ENCODE data around the gene PRPF6.

DNA sequence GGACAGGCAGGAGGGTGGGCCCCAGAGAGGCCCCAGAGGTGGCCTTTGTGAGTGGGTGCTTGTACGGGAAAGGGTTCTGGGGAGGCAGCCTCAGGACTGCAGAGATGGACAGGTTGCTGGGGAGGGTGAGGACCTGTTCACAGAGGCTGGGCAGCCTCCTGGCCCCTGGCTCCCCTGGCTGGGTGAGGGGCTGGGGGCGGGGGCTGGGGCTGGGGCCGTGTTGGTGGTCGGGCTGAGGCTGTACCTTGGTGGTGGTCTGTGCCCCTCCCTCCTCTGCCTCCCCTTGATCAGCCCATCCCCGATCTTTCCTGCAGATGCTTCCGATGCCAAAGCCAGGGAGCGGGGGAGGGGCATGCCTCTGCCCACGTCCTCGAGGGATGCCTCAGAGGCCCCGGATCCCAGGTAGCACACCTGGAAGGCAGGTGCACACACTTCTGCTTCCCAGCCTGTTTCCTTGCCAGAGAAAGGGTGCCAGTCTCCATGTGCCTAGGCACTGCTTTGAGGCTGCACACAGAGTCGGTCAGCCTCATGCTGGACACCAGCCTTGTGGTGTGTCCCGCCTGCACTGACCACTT is 86.9 kb downstream of the PRPF6 start:
- TF ChIP-seq, protein P1, sequence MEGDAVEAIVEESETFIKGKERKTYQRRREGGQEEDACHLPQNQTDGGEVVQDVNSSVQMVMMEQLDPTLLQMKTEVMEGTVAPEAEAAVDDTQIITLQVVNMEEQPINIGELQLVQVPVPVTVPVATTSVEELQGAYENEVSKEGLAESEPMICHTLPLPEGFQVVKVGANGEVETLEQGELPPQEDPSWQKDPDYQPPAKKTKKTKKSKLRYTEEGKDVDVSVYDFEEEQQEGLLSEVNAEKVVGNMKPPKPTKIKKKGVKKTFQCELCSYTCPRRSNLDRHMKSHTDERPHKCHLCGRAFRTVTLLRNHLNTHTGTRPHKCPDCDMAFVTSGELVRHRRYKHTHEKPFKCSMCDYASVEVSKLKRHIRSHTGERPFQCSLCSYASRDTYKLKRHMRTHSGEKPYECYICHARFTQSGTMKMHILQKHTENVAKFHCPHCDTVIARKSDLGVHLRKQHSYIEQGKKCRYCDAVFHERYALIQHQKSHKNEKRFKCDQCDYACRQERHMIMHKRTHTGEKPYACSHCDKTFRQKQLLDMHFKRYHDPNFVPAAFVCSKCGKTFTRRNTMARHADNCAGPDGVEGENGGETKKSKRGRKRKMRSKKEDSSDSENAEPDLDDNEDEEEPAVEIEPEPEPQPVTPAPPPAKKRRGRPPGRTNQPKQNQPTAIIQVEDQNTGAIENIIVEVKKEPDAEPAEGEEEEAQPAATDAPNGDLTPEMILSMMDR (IDR thresholded peaks at IDR 0.05; ENCODE audit: low read depth, low read length, poor library complexity, severe bottlenecking) = no peak
- TF ChIP-seq EZH2phosphoT487 (IDR thresholded peaks at IDR 0.05; ENCODE audit: borderline replicate concordance, low read length) = no peak
